HL-60 (cell line): ENCODE results near the gene PDE4A.

Experiments used
- DNase-seq, 2 experiments: peaks; one replicate each; pipeline ENCODE4 v3.0.0-alpha.2; 2010 to 2020; ENCODE audit warnings: low read depth in 1 of 2, low spot score in 1 of 2
- H3K27ac ChIP-seq: fragments of 250-450 bp; sonication (Bioruptor Pico); replicated peaks from 2 replicates; pipeline ENCODE4 v1.5.1; 2020; ENCODE audit warnings: mild to moderate bottlenecking, moderate library complexity
- H3K27me3 ChIP-seq: fragments of 250-450 bp; sonication (Bioruptor Pico); 2 replicates; pipeline ENCODE4 v1.5.1; 2021; ENCODE audit warnings: mild to moderate bottlenecking, moderate library complexity; ENCODE audit not compliant: insufficient read depth, poor library complexity, severe bottlenecking
- H3K4me3 ChIP-seq: replicated peaks from 2 replicates; pipeline ENCODE4 v1.5.1; 2011; ENCODE audit warnings: mild to moderate bottlenecking, control low read depth, low read length; ENCODE audit not compliant: insufficient read depth
- GABPA ChIP-seq: IDR thresholded peaks from 2 replicates; pipeline ENCODE4 v1.6.1; 2012; ENCODE audit warnings: low read depth
- POLR2AphosphoS5 ChIP-seq: IDR thresholded peaks from 2 replicates; pipeline ENCODE4 v1.6.1; 2012; ENCODE audit warnings: low read depth
- SPI1 ChIP-seq: IDR thresholded peaks from 2 replicates; pipeline ENCODE4 v1.6.1; 2012; ENCODE audit warnings: low read depth, mild to moderate bottlenecking, borderline replicate concordance
- TF ChIP-seq, protein P1 (sequence below): IDR thresholded peaks from 2 replicates; pipeline ENCODE4 v1.6.1; 2012; ENCODE audit warnings: low read depth; ENCODE audit not compliant: insufficient replicate concordance
- TF ChIP-seq, protein P2 (sequence below): IDR thresholded peaks from one replicate; pipeline ENCODE4 v1.5.1; 2011; ENCODE audit warnings: low read length, control low read depth, inconsistent platforms; ENCODE audit not compliant: insufficient read depth

Gene PDE4A

DNA sequence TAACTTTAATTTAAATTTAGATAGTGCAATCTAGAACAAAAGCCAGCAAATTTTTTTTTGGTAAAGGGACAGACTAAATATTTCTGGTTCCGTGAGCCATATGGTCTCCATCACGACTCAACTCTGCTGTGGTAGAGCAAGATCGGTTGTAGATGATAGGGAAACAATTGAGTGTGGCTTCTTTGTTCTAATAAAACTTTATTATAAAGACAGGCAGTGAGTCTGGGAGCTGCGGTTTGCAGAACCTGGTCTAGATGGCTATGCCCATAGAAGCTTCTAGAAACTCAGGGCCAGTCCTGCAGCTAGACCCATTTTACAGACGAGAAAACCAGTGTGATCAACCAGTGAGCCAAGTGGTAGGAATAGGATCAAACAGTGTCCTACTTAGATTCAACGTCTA, 28.2 kb upstream of the PDE4A start:
- TF ChIP-seq, protein P1, sequence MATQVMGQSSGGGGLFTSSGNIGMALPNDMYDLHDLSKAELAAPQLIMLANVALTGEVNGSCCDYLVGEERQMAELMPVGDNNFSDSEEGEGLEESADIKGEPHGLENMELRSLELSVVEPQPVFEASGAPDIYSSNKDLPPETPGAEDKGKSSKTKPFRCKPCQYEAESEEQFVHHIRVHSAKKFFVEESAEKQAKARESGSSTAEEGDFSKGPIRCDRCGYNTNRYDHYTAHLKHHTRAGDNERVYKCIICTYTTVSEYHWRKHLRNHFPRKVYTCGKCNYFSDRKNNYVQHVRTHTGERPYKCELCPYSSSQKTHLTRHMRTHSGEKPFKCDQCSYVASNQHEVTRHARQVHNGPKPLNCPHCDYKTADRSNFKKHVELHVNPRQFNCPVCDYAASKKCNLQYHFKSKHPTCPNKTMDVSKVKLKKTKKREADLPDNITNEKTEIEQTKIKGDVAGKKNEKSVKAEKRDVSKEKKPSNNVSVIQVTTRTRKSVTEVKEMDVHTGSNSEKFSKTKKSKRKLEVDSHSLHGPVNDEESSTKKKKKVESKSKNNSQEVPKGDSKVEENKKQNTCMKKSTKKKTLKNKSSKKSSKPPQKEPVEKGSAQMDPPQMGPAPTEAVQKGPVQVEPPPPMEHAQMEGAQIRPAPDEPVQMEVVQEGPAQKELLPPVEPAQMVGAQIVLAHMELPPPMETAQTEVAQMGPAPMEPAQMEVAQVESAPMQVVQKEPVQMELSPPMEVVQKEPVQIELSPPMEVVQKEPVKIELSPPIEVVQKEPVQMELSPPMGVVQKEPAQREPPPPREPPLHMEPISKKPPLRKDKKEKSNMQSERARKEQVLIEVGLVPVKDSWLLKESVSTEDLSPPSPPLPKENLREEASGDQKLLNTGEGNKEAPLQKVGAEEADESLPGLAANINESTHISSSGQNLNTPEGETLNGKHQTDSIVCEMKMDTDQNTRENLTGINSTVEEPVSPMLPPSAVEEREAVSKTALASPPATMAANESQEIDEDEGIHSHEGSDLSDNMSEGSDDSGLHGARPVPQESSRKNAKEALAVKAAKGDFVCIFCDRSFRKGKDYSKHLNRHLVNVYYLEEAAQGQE, result no peak
- TF ChIP-seq POLR2AphosphoS5 (no peak), GABPA (no peak), SPI1 (no peak)
- TF ChIP-seq, protein P2, sequence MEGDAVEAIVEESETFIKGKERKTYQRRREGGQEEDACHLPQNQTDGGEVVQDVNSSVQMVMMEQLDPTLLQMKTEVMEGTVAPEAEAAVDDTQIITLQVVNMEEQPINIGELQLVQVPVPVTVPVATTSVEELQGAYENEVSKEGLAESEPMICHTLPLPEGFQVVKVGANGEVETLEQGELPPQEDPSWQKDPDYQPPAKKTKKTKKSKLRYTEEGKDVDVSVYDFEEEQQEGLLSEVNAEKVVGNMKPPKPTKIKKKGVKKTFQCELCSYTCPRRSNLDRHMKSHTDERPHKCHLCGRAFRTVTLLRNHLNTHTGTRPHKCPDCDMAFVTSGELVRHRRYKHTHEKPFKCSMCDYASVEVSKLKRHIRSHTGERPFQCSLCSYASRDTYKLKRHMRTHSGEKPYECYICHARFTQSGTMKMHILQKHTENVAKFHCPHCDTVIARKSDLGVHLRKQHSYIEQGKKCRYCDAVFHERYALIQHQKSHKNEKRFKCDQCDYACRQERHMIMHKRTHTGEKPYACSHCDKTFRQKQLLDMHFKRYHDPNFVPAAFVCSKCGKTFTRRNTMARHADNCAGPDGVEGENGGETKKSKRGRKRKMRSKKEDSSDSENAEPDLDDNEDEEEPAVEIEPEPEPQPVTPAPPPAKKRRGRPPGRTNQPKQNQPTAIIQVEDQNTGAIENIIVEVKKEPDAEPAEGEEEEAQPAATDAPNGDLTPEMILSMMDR, result no peak
- no peaks in the 10 kb centered on the region for H3K27me3 ChIP-seq
- no peak overlapping the region for H3K4me3 ChIP-seq
- no peak for DNase-seq
- no peak overlapping the region for H3K27ac ChIP-seq

DNA sequence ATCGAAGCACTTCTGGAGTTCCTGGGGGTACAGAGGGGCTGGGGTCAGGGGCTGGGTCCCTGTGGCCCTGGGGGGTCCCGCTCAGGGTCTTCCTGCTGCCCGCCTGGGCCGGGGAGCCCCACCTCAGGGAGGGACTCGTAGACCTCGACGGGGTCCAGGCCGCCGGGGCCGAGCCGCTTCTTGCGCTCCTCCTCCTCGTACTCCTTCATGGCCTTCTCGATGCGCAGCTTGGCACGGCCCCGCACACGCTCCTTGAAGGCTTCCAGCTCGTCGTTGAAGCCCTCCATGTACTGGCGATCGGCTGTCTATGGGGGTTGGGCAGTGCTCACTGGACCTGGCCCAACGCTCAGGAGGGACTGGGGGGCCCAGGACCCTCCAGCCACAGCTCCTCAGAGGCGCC, 27.2 kb upstream of the PDE4A start:
- no peaks in the 10 kb centered on the region for H3K27me3 ChIP-seq
- no peak for DNase-seq
- H3K4me3 ChIP-seq, result no peak overlapping the region
- no peak overlapping the region for H3K27ac ChIP-seq
- no peak for TF ChIP-seq POLR2AphosphoS5
- TF ChIP-seq, protein P2, result no peak
- TF ChIP-seq GABPA, result no peak
- no peak for TF ChIP-seq SPI1
- TF ChIP-seq, protein P1, result no peak

DNA sequence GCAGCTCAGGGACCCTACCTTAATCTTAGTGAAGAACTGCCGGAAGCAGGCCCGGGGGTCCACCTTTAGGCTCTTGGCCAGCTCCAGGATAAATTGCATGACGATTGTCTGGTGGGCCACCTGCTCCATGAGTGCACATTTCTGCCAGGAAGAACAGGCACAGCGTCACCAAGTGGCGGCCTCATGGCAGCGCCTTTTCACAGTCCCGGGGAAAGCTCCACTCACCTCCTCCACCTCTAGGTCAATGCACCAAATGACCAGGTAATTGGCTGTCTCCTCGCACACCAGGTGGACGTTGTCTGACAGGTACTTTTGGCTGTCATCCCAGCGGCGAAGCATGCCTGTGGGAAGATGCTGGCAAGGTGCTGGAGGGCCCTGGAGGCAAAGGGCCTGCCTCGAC, 25.3 kb upstream of the PDE4A start:
- DNase-seq, result no peak
- no peak overlapping the region for H3K27ac ChIP-seq
- no peaks in the 10 kb centered on the region for H3K27me3 ChIP-seq
- no peak overlapping the region for H3K4me3 ChIP-seq
- TF ChIP-seq POLR2AphosphoS5 (no peak), GABPA (no peak), SPI1 (no peak)
- TF ChIP-seq, protein P2, result no peak
- TF ChIP-seq, protein P1, result no peak
